Liver (tissue), 9 donors: ENCODE measurements around the gene SLC35E3. TPM values are rescaled to one million over a fixed set of nuclear protein-coding genes. Genes with fewer than 3 reads are reported as not detected.

ENCODE experiments used
- DNase-seq: peaks from one replicate; pipeline ENCODE4 v3.0.0-alpha.2; 2017; ENCODE audit warnings: low spot score
- H3K27ac ChIP-seq, 2 donors: one replicate each; pipeline ENCODE4 v1.7.0; 2013; ENCODE audit warnings: inconsistent platforms in 2 of 2, low read length in 2 of 2, control low read depth in 1 of 2, low read depth in 1 of 2, mild to moderate bottlenecking in 1 of 2
- H3K27me3 ChIP-seq, 4 donors: one replicate each; pipeline versions ENCODE4 v1.6.1 to v1.7.0; 2013; ENCODE audit warnings: low read length in 3 of 4, inconsistent platforms in 1 of 4, mild to moderate bottlenecking in 1 of 4, moderate library complexity in 1 of 4; ENCODE audit not compliant: control insufficient read depth in 4 of 4, insufficient read depth in 4 of 4
- H3K36me3 ChIP-seq, 4 donors: one replicate each; pipeline versions ENCODE4 v1.6.1 to v1.7.0; 2013; ENCODE audit warnings: low read length in 3 of 4, mild to moderate bottlenecking in 3 of 4, low read depth in 1 of 4, moderate library complexity in 1 of 4; ENCODE audit not compliant: control insufficient read depth in 4 of 4, insufficient read depth in 3 of 4
- H3K4me1 ChIP-seq, 4 donors: one replicate each; pipeline versions ENCODE4 v1.6.1 to v1.7.0; 2013; ENCODE audit warnings: low read length in 3 of 4, mild to moderate bottlenecking in 3 of 4, moderate library complexity in 1 of 4; ENCODE audit not compliant: control insufficient read depth in 4 of 4, insufficient read depth in 4 of 4
- H3K4me3 ChIP-seq, 3 donors: one replicate each; pipeline versions ENCODE4 v1.6.1 to v1.7.0; 2013; ENCODE audit warnings: low read length in 3 of 3, control low read depth in 1 of 3, low read depth in 1 of 3, mild to moderate bottlenecking in 1 of 3
- H3K9ac ChIP-seq, 2 donors: one replicate each; pipeline ENCODE4 v1.7.0; 2013; ENCODE audit warnings: low read length in 2 of 2, mild to moderate bottlenecking in 2 of 2, moderate library complexity in 2 of 2, control low read depth in 1 of 2, low read depth in 1 of 2
- H3K9me3 ChIP-seq, 4 donors: one replicate each; pipeline versions ENCODE4 v1.6.1 to v1.7.0; 2013; ENCODE audit warnings: low read length in 3 of 4; ENCODE audit not compliant: control insufficient read depth in 4 of 4
- HNF4A ChIP-seq, 2 donors: conservative IDR thresholded peaks; 2 replicates each; pipeline ENCODE4 v1.6.1; 2016; ENCODE audit warnings: antibody characterized with exemption in 2 of 2, mild to moderate bottlenecking in 2 of 2
- HNF4G ChIP-seq: IDR thresholded peaks from 2 replicates; pipeline ENCODE4 v1.6.1; 2016; ENCODE audit warnings: antibody characterized with exemption
- JUND ChIP-seq, 2 donors: IDR thresholded peaks; 2 replicates each; pipeline ENCODE4 v1.6.1; 2016; ENCODE audit warnings: antibody characterized with exemption in 2 of 2
- RAD21 ChIP-seq, 2 donors: IDR thresholded peaks; 2 replicates each; pipeline ENCODE4 v1.6.1; 2016; ENCODE audit warnings: antibody characterized with exemption in 2 of 2, mild to moderate bottlenecking in 2 of 2
- RXRA ChIP-seq, 2 donors: IDR thresholded peaks; 2 replicates each; pipeline ENCODE4 v1.6.1; 2017 to 2018; ENCODE audit warnings: antibody characterized with exemption in 2 of 2, mild to moderate bottlenecking in 1 of 2
- WGBS: extraction: QIAGEN DNeasy Blood & Tissue Kit; methylation state at CpG from one replicate; pipeline ENCODE4 v1.1.7; 2013; 5-methylcytosine and 5-hydroxymethylcytosine counted together
- polyA plus RNA-seq, 2 donors: library from polyadenylated mRNA; stranded (reverse) in 1 of 2; unstranded in 1 of 2; fragments of 200-250 nt in 1 of 2; fragments of >200 nt in 1 of 2; fragmentation: Nextera tagmentation in 1 of 2; extraction: Ambion mirVana in 1 of 2; gene quantifications; one replicate each; pipeline versions ENCODE4 v1.2.1 to v1.2.3, GENCODE V29; 2013 to 2015
- total RNA-seq, 2 donors: library from RNA; depleted of rRNA; stranded (reverse); fragments of >200 nt; gene quantifications; one replicate each; pipeline ENCODE4 v1.2.3, GENCODE V29; 2014
- TF ChIP-seq, protein P1 (sequence below): IDR thresholded peaks from 2 replicates; pipeline ENCODE4 v1.6.1; 2016; ENCODE audit warnings: antibody characterized with exemption, mild to moderate bottlenecking
- TF ChIP-seq, protein P2 (sequence below): fragments of 150-350 bp; IDR thresholded peaks from 2 replicates; pipeline ENCODE4 v1.5.1; 2017; ENCODE audit warnings: improper control_type of control experiment, low read depth, low read length; ENCODE audit not compliant: missing input control
- TF ChIP-seq, protein P3 (sequence below): IDR thresholded peaks from 2 replicates; pipeline ENCODE4 v1.6.1; 2016; ENCODE audit warnings: antibody characterized with exemption
- donor health status: healthy.
- donor health status: healthy.
- donor health status: healthy.
- donor health status: healthy.
- donor health status: healthy.

The SLC35E3 gene
- total and polyA plus RNA-seq, 4 donors, result 2.1 to 6.0 (median 4.6) TPM

DNA sequence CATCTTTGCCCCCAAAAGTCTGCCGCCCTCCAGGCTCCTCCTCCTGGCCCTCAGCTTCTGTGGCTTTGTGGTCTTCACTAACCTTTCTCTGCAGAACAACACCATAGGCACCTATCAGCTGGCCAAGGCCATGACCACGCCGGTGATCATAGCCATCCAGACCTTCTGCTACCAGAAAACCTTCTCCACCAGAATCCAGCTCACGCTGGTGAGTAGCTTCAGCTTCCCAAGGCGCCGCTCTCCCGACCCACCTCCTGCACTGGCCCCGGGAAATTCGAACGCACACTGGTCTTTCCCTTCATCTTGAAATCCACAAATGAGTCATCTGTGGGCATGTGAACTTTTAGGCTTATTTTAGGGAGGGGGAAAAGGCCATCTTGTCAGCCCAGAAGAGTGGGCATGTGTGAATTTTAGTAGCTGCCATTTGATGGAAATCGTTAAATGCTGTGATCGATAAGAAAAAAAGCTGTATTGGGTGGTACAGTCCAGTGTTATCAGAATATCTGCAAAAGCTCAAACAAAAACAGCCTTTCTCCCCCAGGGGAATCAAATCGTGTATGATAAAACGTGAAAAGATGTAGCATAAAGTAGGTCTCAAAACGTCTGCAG lies 700 bp downstream of the SLC35E3 start:
- DNase-seq, result peak; percentile 52
- Histone ChIP-seq H3K27me3 (no peaks in the 10 kb centered on the region), H3K9ac (peak overlapping the region; percentile 21 to 82), H3K27ac (peak overlapping the region; percentile 77 to 78), H3K4me1 (peaks cover 0 to 25% (median 10%) of the 10 kb centered on the region in 4 donors), H3K4me3 (peak overlapping the region; percentile 54 to 88 (median 65)), H3K36me3 (peaks cover 0 to 3% (median 0%) of the 10 kb centered on the region in 4 donors), H3K9me3 (no peaks in the 10 kb centered on the region)
- TF ChIP-seq, protein P1, sequence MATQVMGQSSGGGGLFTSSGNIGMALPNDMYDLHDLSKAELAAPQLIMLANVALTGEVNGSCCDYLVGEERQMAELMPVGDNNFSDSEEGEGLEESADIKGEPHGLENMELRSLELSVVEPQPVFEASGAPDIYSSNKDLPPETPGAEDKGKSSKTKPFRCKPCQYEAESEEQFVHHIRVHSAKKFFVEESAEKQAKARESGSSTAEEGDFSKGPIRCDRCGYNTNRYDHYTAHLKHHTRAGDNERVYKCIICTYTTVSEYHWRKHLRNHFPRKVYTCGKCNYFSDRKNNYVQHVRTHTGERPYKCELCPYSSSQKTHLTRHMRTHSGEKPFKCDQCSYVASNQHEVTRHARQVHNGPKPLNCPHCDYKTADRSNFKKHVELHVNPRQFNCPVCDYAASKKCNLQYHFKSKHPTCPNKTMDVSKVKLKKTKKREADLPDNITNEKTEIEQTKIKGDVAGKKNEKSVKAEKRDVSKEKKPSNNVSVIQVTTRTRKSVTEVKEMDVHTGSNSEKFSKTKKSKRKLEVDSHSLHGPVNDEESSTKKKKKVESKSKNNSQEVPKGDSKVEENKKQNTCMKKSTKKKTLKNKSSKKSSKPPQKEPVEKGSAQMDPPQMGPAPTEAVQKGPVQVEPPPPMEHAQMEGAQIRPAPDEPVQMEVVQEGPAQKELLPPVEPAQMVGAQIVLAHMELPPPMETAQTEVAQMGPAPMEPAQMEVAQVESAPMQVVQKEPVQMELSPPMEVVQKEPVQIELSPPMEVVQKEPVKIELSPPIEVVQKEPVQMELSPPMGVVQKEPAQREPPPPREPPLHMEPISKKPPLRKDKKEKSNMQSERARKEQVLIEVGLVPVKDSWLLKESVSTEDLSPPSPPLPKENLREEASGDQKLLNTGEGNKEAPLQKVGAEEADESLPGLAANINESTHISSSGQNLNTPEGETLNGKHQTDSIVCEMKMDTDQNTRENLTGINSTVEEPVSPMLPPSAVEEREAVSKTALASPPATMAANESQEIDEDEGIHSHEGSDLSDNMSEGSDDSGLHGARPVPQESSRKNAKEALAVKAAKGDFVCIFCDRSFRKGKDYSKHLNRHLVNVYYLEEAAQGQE, result no peak
- TF ChIP-seq RAD21 (IDR thresholded peaks at IDR 0.05), result peak in 1 of 2 donors; percentile 41
- 4% methylated on average over 15 of the region's 15 CpGs for whole genome bisulfite sequencing

DNA sequence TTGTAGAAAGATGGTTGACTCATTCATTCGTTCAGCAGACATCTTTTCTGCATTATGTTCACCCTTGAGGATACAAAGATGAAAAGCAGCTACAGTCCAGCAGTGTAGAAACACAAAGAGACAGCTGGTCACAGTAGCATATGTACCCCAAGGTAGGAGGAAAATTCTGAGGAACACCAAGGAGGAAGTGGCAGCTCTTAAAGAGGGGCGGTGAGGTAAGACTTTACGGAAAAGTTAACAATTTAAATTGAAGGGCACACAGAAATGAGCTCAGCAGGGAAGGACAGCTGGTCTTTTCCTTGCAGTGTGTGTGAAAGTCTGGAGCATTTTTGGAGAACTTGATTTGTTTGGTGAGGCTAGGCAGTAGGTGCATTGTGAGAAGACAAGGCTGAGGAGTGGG lies 3.5 kb downstream of the SLC35E3 start:
- Histone ChIP-seq H3K36me3 (peaks cover 0 to 8% (median 4%) of the 10 kb centered on the region in 4 donors), H3K27me3 (no peaks in the 10 kb centered on the region), H3K27ac (no peak overlapping the region), H3K9me3 (no peaks in the 10 kb centered on the region), H3K4me1 (peaks cover 0 to 25% (median 10%) of the 10 kb centered on the region in 4 donors), H3K9ac (no peak overlapping the region), H3K4me3 (no peak overlapping the region)
- WGBS, result 96% methylated on average over 3 of the region's 3 CpGs
- DNase-seq, result no peak
- TF ChIP-seq HNF4G, result no peak
- TF ChIP-seq, protein P2, sequence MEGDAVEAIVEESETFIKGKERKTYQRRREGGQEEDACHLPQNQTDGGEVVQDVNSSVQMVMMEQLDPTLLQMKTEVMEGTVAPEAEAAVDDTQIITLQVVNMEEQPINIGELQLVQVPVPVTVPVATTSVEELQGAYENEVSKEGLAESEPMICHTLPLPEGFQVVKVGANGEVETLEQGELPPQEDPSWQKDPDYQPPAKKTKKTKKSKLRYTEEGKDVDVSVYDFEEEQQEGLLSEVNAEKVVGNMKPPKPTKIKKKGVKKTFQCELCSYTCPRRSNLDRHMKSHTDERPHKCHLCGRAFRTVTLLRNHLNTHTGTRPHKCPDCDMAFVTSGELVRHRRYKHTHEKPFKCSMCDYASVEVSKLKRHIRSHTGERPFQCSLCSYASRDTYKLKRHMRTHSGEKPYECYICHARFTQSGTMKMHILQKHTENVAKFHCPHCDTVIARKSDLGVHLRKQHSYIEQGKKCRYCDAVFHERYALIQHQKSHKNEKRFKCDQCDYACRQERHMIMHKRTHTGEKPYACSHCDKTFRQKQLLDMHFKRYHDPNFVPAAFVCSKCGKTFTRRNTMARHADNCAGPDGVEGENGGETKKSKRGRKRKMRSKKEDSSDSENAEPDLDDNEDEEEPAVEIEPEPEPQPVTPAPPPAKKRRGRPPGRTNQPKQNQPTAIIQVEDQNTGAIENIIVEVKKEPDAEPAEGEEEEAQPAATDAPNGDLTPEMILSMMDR, result no peak
- no peak for TF ChIP-seq HNF4A (conservative IDR thresholded peaks at IDR 0.05)
- TF ChIP-seq, protein P3, sequence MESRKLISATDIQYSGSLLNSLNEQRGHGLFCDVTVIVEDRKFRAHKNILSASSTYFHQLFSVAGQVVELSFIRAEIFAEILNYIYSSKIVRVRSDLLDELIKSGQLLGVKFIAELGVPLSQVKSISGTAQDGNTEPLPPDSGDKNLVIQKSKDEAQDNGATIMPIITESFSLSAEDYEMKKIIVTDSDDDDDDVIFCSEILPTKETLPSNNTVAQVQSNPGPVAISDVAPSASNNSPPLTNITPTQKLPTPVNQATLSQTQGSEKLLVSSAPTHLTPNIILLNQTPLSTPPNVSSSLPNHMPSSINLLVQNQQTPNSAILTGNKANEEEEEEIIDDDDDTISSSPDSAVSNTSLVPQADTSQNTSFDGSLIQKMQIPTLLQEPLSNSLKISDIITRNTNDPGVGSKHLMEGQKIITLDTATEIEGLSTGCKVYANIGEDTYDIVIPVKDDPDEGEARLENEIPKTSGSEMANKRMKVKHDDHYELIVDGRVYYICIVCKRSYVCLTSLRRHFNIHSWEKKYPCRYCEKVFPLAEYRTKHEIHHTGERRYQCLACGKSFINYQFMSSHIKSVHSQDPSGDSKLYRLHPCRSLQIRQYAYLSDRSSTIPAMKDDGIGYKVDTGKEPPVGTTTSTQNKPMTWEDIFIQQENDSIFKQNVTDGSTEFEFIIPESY, result no peak

DNA sequence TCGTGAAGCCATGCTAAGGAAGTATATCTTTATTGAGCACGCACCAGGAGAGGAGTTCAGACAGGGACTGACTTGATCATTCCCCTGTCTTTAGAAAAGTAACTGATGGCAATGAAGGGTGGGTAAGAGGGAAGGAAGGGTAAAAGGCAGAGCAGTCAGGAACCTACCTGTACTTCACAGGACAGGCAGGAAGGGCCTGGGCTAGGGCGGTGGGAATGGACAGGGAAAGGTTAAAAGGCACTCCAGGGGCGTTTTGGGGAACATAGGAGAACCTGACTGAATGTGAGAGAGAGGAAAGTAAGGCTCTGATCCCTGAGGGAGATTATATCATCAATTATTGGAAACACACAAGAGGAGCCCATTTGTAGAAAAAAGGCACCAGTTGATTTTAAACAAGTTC lies 3.9 kb downstream of the SLC35E3 start:
- TF ChIP-seq HNF4A (conservative IDR thresholded peaks at IDR 0.05) (no peak), JUND (IDR thresholded peaks at IDR 0.05) (no peak), RXRA (IDR thresholded peaks at IDR 0.05) (no peak)
- Histone ChIP-seq H3K36me3 (peaks cover 1 to 11% (median 5%) of the 10 kb centered on the region in 4 donors), H3K4me1 (peaks cover 0 to 25% (median 10%) of the 10 kb centered on the region in 4 donors), H3K4me3 (no peak overlapping the region), H3K9ac (no peak overlapping the region), H3K27ac (no peak overlapping the region), H3K9me3 (no peaks in the 10 kb centered on the region), H3K27me3 (no peaks in the 10 kb centered on the region)
- no peak for DNase-seq
- 95% methylated on average over 4 of the region's 4 CpGs for WGBS
